Panc1 (cell line): ENCODE data around the gene RIMS1. TPM values are rescaled to one million over a fixed set of nuclear protein-coding genes. Genes with fewer than 3 reads are reported as not detected.

Experiments
- ATAC-seq: fragments of 200-7000 bp; cut with Tn5 transposase; 2 replicates; pipeline ENCODE4 v1.9.1; 2020; ENCODE audit warnings: mild to moderate bottlenecking, moderate library complexity
- BruUV-seq: library from RNA; stranded (reverse); fragments of 400-500 nt; replicated peaks from 2 replicates; lab custom pipeline; 2021; lab: Mats Ljungman, UMichigan
- CTCF ChIA-PET: fragments of 300-600 bp; sonication (Branson Sonifier 250); formaldehyde crosslinking; loops from one replicate; lab custom pipeline; 2022; ENCODE audit warnings: antibody characterized with exemption; lab: Charles Lee
- POLR2A ChIA-PET: fragments of 300-600 bp; sonication (Branson Sonifier 250); formaldehyde crosslinking; loops from one replicate; lab custom pipeline; 2022; ENCODE audit warnings: antibody characterized with exemption; lab: Charles Lee
- DNase-seq: peaks from one replicate; pipeline ENCODE4 v3.0.0-alpha.2; 2010; ENCODE audit warnings: low read depth, low spot score
- H3K27ac ChIP-seq: 2 replicates; pipeline ENCODE4 v1.5.1; 2011; ENCODE audit warnings: mild to moderate bottlenecking, low read length, inconsistent platforms
- H3K27me3 ChIP-seq: fragments of 200-500 bp; sonication (Bioruptor generic); 2 replicates; pipeline ENCODE4 v1.6.0; 2014; ENCODE audit warnings: low read length, inconsistent platforms; ENCODE audit not compliant: control insufficient read depth, insufficient read depth
- H3K36me3 ChIP-seq: fragments of 200-500 bp; sonication (Bioruptor generic); 2 replicates; pipeline ENCODE4 v1.5.1; 2014; ENCODE audit warnings: inconsistent platforms, mild to moderate bottlenecking, low read length, moderate library complexity; ENCODE audit not compliant: control insufficient read depth, insufficient read depth
- H3K4me1 ChIP-seq: 2 replicates; pipeline ENCODE4 v1.5.1; 2011; ENCODE audit warnings: inconsistent platforms, mild to moderate bottlenecking, low read length, moderate library complexity; ENCODE audit not compliant: control insufficient read depth, insufficient read depth
- H3K4me3 ChIP-seq, 2 experiments: 2 replicates each; pipeline ENCODE4 v1.5.1; 2011 to 2012; ENCODE audit warnings: low read depth in 2 of 2, low read length in 2 of 2, mild to moderate bottlenecking in 2 of 2, inconsistent platforms in 1 of 2, moderate library complexity in 1 of 2
- H3K9me3 ChIP-seq: fragments of 200-500 bp; sonication (Bioruptor generic); 2 replicates; pipeline ENCODE4 v1.5.1; 2014; ENCODE audit warnings: low read depth, mild to moderate bottlenecking, inconsistent platforms, low read length, moderate library complexity; ENCODE audit not compliant: control insufficient read depth, insufficient read depth
- CTCF ChIP-seq: fragments of 450-650 bp; IDR thresholded peaks from 2 replicates; pipeline ENCODE4 v1.5.1; 2017; ENCODE audit warnings: mild to moderate bottlenecking
- POLR2AphosphoS5 ChIP-seq: IDR thresholded peaks from 2 replicates; pipeline ENCODE4 v1.6.1; 2012; ENCODE audit warnings: mild to moderate bottlenecking, low read depth, low read length, moderate library complexity
- REST ChIP-seq, 2 experiments: IDR thresholded peaks; 2 replicates each; pipeline ENCODE4 v1.6.1; 2011 to 2012; ENCODE audit warnings: low read depth in 2 of 2, control low read depth in 1 of 2, low read length in 1 of 2, mild to moderate bottlenecking in 1 of 2, moderate library complexity in 1 of 2; ENCODE audit not compliant: insufficient read depth in 1 of 2
- SIN3A ChIP-seq: IDR thresholded peaks from 2 replicates; pipeline ENCODE4 v1.6.1; 2012; ENCODE audit warnings: low read depth, mild to moderate bottlenecking, low read length, moderate library complexity, borderline replicate concordance; ENCODE audit not compliant: insufficient read depth
- TCF7L2 ChIP-seq: IDR thresholded peaks from 2 replicates; pipeline ENCODE4 v1.6.1; 2011; ENCODE audit warnings: mild to moderate bottlenecking, low read depth, low read length, inconsistent platforms
- in situ Hi-C: cut with HindIII; loops from 2 replicates; pipeline ENCODE4 v1.10.0; 2016; ENCODE audit warnings: low sequenced_read_pairs, low pct_unique_long_range_greater_than_20kb
- intact Hi-C: fragments of 100-400 bp; cut with micrococcal nuclease; formaldehyde crosslinking; loops from one replicate; pipeline ENCODE4 v1.10.0; 2022; ENCODE audit not compliant: unreplicated experiment
- total RNA-seq: library from RNA; stranded (reverse); gene quantifications from one replicate; pipeline ENCODE4 v1.2.1, GENCODE V29; 2021; ENCODE audit not compliant: unreplicated experiment

The RIMS1 gene
- total RNA-seq, 1 experiment from 2014 or later, result 0.18 TPM

GRCh38 chr6:72132851-72133250, 246.5 kb downstream of the RIMS1 start:
- Histone ChIP-seq H3K27me3 (0 out of 2 replicates have a peak, but pooled peaks cover 2% of the 10 kb centered on the region), H3K4me3 (no peak overlapping the region), H3K9me3 (no peaks in the 10 kb centered on the region), H3K4me1 (no peaks in the 10 kb centered on the region), H3K36me3 (no peaks in the 10 kb centered on the region), H3K27ac (no peak overlapping the region)
- POLR2A ChIA-PET, result no interaction called here
- in situ Hi-C loops (no loop called here), intact Hi-C loops (no loop called here)
- BruUV-seq, result no TSS peak
- TF ChIP-seq CTCF (no peak), TCF7L2 (no peak), SIN3A (no peak), REST (IDR thresholded peaks at IDR 0.05; ENCODE audit: insufficient read depth in 1 of 2, low read depth in 2 of 2, low read length in 1 of 2) (no peak), POLR2AphosphoS5 (no peak)
- no peak for ATAC-seq
- no peak for DNase-seq
- CTCF ChIA-PET, result no interaction called here

- H3K4me1 ChIP-seq, result no peaks in the 10 kb centered on the region
- no peaks in the 10 kb centered on the region for H3K9me3 ChIP-seq
- no peaks in the 10 kb centered on the region for H3K36me3 ChIP-seq
- in situ Hi-C loops (no loop called here), intact Hi-C loops (no loop called here)
- BruUV-seq, result no TSS peak
- no peak for DNase-seq
- no peak overlapping the region for H3K27ac ChIP-seq
- no peak for TF ChIP-seq POLR2AphosphoS5
- TF ChIP-seq REST (IDR thresholded peaks at IDR 0.05; ENCODE audit: insufficient read depth in 1 of 2, low read depth in 2 of 2, low read length in 1 of 2), result no peak
- TF ChIP-seq TCF7L2, result no peak
- no peak for TF ChIP-seq SIN3A
- no peak for TF ChIP-seq CTCF
- H3K4me3 ChIP-seq, result no peak overlapping the region
- CTCF ChIA-PET, result no interaction called here
- 0 out of 2 replicates have a peak, but pooled peaks cover 1% of the 10 kb centered on the region for H3K27me3 ChIP-seq
- no peak for ATAC-seq
- POLR2A ChIA-PET, result no interaction called here
These were observed 247.0 kb downstream of the RIMS1 start for GRCh38 chr6:72133324-72133723.
